HFFc6 (cell line): ENCODE measurements around the gene LRFN2. TPM values are rescaled to one million over a fixed set of nuclear protein-coding genes. Genes with fewer than 3 reads are reported as not detected.

Experiments
- DNase-seq: peaks from one replicate; pipeline ENCODE4 v3.0.0-alpha.2; 2018
- H3K27ac Mint-ChIP-seq: 2 replicates; pipeline ENCODE4 v1.8.0; 2020; ENCODE audit warnings: mild to moderate bottlenecking, mixed read lengths
- H3K27me3 Mint-ChIP-seq: 2 replicates; pipeline ENCODE4 v1.8.0; 2021; ENCODE audit warnings: mild to moderate bottlenecking, moderate library complexity, mixed read lengths; ENCODE audit not compliant: insufficient read depth
- H3K36me3 Mint-ChIP-seq: 2 replicates; pipeline ENCODE4 v1.8.0; 2021; ENCODE audit warnings: low read depth, mixed read lengths
- H3K4me1 Mint-ChIP-seq: 2 replicates; pipeline ENCODE4 v1.8.0; 2020; ENCODE audit warnings: low read depth, mixed read lengths
- H3K4me3 Mint-ChIP-seq: 2 replicates; pipeline ENCODE4 v1.8.0; 2020; ENCODE audit warnings: mild to moderate bottlenecking, moderate library complexity, mixed read lengths
- H3K9me3 Mint-ChIP-seq: 2 replicates; pipeline ENCODE4 v1.8.0; 2020; ENCODE audit warnings: mild to moderate bottlenecking, mixed read lengths
- total RNA-seq, 6 experiments: library from RNA; stranded (reverse); fragmentation: NEBNext Ultra II Directional; extraction: Animal tissue kit (Norgen Biotek cat#: 25700); gene quantifications; 2 replicates in 1 of 6; 3 replicates in 5 of 6; pipeline ENCODE4 v1.2.3, GENCODE V29; 2021
- TF ChIP-seq, protein P1 (sequence below): fragments of 200-600 bp; sonication (generic); IDR thresholded peaks from 2 replicates; pipeline ENCODE4 v1.5.0; 2021; ENCODE audit warnings: antibody characterized with exemption, mild to moderate bottlenecking

The LRFN2 gene
- total RNA-seq, 6 experiments from 2014 or later: not detected

DNA sequence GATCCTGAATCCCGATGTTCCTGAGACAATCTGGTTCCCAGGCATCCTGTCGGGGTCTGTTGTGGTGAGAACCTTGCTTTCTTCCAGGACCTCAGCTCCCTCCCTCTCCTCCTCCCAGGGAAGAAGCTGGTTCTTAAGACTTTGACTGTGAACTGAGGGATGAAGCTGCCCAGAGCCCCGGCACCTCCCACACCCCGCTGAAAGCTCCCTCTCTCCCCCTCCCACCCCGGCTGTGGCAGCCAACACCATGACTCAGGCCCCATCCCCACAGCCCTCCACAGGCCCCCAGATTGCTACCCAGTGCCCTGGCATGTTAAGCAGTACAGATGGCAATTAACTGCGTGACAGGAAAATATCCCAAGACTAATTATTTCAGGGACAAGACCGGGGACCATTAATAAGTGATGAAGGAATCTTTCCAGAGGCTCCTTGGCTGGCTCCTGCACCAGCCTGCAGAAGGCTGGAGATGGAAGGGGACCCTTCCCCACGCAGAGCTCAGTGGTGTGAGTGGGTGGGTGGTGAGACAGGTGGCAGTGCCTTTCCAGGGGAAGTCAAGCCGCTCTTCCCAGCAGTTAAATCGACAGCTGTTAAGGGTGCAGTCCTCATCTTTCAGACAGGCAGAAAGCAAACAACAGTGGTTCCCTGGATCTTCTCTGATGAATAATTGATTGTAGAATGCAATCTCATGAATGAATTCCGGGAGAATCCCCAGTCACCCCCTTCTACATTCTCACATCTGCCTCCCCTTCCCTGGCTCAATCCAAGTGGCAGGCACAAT lies 237.9 kb downstream of the LRFN2 start:
- H3K4me3 Mint-ChIP-seq: no peak overlapping the region
- no peaks in the 10 kb centered on the region for H3K36me3 Mint-ChIP-seq
- H3K9me3 Mint-ChIP-seq: peaks cover 28% of the 10 kb centered on the region
- TF ChIP-seq, protein P1, sequence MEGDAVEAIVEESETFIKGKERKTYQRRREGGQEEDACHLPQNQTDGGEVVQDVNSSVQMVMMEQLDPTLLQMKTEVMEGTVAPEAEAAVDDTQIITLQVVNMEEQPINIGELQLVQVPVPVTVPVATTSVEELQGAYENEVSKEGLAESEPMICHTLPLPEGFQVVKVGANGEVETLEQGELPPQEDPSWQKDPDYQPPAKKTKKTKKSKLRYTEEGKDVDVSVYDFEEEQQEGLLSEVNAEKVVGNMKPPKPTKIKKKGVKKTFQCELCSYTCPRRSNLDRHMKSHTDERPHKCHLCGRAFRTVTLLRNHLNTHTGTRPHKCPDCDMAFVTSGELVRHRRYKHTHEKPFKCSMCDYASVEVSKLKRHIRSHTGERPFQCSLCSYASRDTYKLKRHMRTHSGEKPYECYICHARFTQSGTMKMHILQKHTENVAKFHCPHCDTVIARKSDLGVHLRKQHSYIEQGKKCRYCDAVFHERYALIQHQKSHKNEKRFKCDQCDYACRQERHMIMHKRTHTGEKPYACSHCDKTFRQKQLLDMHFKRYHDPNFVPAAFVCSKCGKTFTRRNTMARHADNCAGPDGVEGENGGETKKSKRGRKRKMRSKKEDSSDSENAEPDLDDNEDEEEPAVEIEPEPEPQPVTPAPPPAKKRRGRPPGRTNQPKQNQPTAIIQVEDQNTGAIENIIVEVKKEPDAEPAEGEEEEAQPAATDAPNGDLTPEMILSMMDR: no peak
- H3K27me3 Mint-ChIP-seq: no peaks in the 10 kb centered on the region
- no peak overlapping the region for H3K27ac Mint-ChIP-seq
- no peak for DNase-seq
- H3K4me1 Mint-ChIP-seq: no peaks in the 10 kb centered on the region

DNA sequence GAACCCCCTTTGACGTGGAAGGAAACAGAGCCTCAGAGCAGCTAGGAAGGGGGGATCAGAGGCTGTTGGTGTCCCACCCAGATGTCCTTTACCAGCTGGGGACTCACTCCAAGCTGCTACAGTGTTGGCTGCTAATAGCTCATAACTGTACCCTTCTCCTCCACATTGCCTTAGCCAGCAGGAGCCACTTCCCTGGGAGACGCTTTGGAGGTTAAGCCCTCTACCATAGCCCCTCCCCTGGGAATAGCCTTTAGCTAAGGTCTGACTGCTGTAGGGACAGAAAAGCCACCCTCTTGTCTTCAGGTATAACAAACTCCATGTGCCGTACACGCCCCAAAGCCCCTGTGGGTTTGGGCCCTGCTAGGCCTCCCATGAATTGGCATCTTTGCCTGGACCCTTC lies 238.6 kb downstream of the LRFN2 start:
- no peaks in the 10 kb centered on the region for H3K4me1 Mint-ChIP-seq
- peaks cover 34% of the 10 kb centered on the region for H3K9me3 Mint-ChIP-seq
- H3K4me3 Mint-ChIP-seq: no peak overlapping the region

DNA sequence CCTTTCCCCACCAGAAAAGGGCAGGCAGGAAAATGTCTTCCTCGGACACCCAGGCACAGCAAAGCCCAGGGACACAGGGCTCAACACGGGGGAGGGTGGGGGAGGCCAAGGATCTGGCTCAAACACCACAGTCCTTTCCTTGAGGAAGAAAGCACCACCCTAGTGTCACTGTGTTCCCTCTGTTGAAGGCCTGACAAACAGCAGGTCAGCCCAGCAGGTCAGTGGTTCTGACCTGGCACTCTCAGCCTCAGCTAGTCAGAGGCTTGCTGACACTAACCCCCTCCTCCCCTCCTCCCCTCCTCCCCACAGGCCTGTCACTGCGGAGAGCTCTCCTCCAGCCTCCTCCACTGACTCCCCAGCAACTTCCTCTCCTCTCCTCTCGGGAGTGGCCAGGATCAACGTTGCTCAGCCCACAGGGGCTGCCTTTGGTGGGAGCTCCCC lies 239.6 kb downstream of the LRFN2 start:
- H3K27me3 Mint-ChIP-seq: no peaks in the 10 kb centered on the region
- no peak overlapping the region for H3K27ac Mint-ChIP-seq
- H3K4me3 Mint-ChIP-seq: no peak overlapping the region
- TF ChIP-seq, protein P1: no peak
- no peaks in the 10 kb centered on the region for H3K36me3 Mint-ChIP-seq
- no peaks in the 10 kb centered on the region for H3K4me1 Mint-ChIP-seq
- no peak for DNase-seq
- peaks cover 38% of the 10 kb centered on the region for H3K9me3 Mint-ChIP-seq

More for the DNA sequence above, 238.6 kb downstream of the LRFN2 start:
- Mint-ChIP-seq H3K27ac (no peak overlapping the region), H3K27me3 (no peaks in the 10 kb centered on the region), H3K36me3 (no peaks in the 10 kb centered on the region)
- TF ChIP-seq, protein P1: no peak
- no peak for DNase-seq

DNA sequence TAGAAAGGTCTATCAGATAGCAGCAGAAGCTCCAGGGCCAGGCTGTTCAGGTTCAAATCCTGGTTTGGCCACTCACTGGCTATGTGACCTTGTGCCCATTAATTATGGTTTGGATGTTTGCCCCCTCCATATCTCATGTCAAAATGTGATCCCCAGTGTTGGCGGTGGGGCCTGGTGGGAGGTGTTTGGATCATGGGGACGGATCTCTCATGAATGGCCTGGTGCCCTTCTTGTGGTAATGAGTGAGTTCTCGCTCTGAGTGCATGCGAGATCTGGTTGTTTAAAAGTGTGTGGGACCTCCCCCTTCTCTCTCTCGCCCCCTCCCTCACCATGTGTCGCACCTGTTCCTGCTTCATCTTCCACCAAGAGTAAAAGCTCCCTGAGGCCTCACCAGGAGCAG lies 240.9 kb downstream of the LRFN2 start:
- Mint-ChIP-seq H3K27me3 (no peaks in the 10 kb centered on the region), H3K4me1 (no peaks in the 10 kb centered on the region), H3K27ac (no peak overlapping the region), H3K9me3 (peaks cover 48% of the 10 kb centered on the region), H3K36me3 (no peaks in the 10 kb centered on the region), H3K4me3 (no peak overlapping the region)
- TF ChIP-seq, protein P1: no peak
- no peak for DNase-seq

DNA sequence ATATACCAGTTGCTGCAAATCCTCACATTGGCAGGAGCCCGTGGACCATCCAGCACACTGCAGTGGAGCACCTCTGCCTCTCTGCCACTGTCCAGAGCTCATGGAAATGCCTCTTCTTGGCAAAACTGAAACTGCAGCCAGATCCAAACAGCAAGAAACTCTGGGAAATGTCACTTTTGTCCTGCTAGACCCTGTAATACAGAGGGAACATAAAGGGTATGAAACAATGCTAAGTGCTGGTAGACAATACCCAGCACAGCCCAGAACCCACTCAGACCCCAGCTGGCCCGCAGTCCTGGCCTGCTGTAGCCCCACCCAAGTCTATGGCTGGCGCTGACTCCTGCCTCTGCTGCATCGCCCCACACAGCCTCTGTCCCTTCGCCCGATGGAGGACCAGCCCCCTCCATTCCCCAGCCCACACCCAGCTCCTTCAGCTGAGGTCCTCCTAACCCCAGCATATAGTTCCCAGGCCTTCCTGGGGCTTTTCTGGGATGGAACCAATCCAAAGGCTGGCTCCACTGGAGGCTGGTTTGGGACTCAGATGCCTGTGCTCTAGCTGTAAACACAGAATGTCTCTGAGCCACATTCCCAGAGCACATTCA lies 242.5 kb downstream of the LRFN2 start:
- Mint-ChIP-seq H3K4me1 (no peaks in the 10 kb centered on the region), H3K4me3 (no peak overlapping the region), H3K27me3 (no peaks in the 10 kb centered on the region; the same call in 1 of the 2 replicates), H3K36me3 (no peaks in the 10 kb centered on the region), H3K9me3 (peaks cover 49% of the 10 kb centered on the region), H3K27ac (no peak overlapping the region)
- DNase-seq: no peak
- TF ChIP-seq, protein P1: no peak
